ENCODE results near the gene CNOT4.
"Not testable (repeated sequence)": the region's sequence is repeated elsewhere in the genome, so short reads cannot be mapped to it uniquely, and the experiment has no call there.

The CNOT4 gene

GRCh38 chr7:135454060-135454459 lies 55.8 kb downstream of the CNOT4 start:
- DNase-seq (ENCODE audit: low read depth) = no peak

GRCh38 chr7:135449436-135449835 lies 60.5 kb downstream of the CNOT4 start:
- DNase-seq (ENCODE audit: low read depth) = no peak

- DNase-seq (ENCODE audit: low read depth) = no peak
These were observed 61.1 kb downstream of the CNOT4 start for GRCh38 chr7:135448753-135449152.

- no peak for DNase-seq (ENCODE audit: low read depth)
These were observed 62.2 kb downstream of the CNOT4 start for GRCh38 chr7:135447748-135448147.

GRCh38 chr7:135445690-135446089 lies 64.2 kb downstream of the CNOT4 start:
- no peak for DNase-seq (ENCODE audit: low read depth)

GRCh38 chr7:135445266-135445665 lies 64.6 kb downstream of the CNOT4 start:
- DNase-seq (ENCODE audit: low read depth) = not testable (repeated sequence)

GRCh38 chr7:135441791-135442190 lies 68.1 kb downstream of the CNOT4 start:
- no peak for DNase-seq (ENCODE audit: low read depth)

- DNase-seq (ENCODE audit: low read depth) = no peak
These were observed 75.9 kb downstream of the CNOT4 start for GRCh38 chr7:135434047-135434446.

GRCh38 chr7:135430626-135431025 lies 79.3 kb downstream of the CNOT4 start:
- no peak for DNase-seq (ENCODE audit: low read depth)

GRCh38 chr7:135428879-135429278 lies 81.0 kb downstream of the CNOT4 start:
- no peak for DNase-seq (ENCODE audit: low read depth)

GRCh38 chr7:135428011-135428410 lies 81.9 kb downstream of the CNOT4 start:
- DNase-seq (ENCODE audit: low read depth) = no peak

GRCh38 chr7:135427166-135427565 lies 82.7 kb downstream of the CNOT4 start:
- no peak for DNase-seq (ENCODE audit: low read depth)

GRCh38 chr7:135425036-135425435 lies 84.9 kb downstream of the CNOT4 start:
- DNase-seq (ENCODE audit: low read depth) = no peak

GRCh38 chr7:135420786-135421185 lies 89.1 kb downstream of the CNOT4 start:
- DNase-seq (ENCODE audit: low read depth) = no peak

GRCh38 chr7:135416431-135416830 lies 93.5 kb downstream of the CNOT4 start:
- DNase-seq (ENCODE audit: low read depth) = no peak

GRCh38 chr7:135414850-135415439 lies 95.0 kb downstream of the CNOT4 start:
- DNase-seq (ENCODE audit: low read depth) = no peak

GRCh38 chr7:135414208-135414607 lies 95.7 kb downstream of the CNOT4 start:
- DNase-seq (ENCODE audit: low read depth) = no peak

- DNase-seq (ENCODE audit: low read depth) = no peak
These were observed 98.8 kb downstream of the CNOT4 start for GRCh38 chr7:135411098-135411497.

GRCh38 chr7:135410543-135410942 lies 99.4 kb downstream of the CNOT4 start:
- no peak for DNase-seq (ENCODE audit: low read depth)

GRCh38 chr7:135409845-135410542 lies 99.9 kb downstream of the CNOT4 start:
- DNase-seq (ENCODE audit: low read depth) = no peak

GRCh38 chr7:135407884-135408283 lies 102.0 kb downstream of the CNOT4 start:
- DNase-seq (ENCODE audit: low read depth) = no peak

GRCh38 chr7:135406918-135407317 lies 103.0 kb downstream of the CNOT4 start:
- no peak for DNase-seq (ENCODE audit: low read depth)

GRCh38 chr7:135405969-135406368 lies 103.9 kb downstream of the CNOT4 start:
- no peak for DNase-seq (ENCODE audit: low read depth)

GRCh38 chr7:135403302-135403701 lies 106.6 kb downstream of the CNOT4 start:
- DNase-seq (ENCODE audit: low read depth) = no peak
